GM19455 (cell line): ENCODE results near the gene PPME1.

Source experiments
- ATAC-seq: cut with Tn5 transposase; IDR thresholded peaks from one replicate; pipeline ENCODE4 v1.9.1; 2021; ENCODE audit not compliant: unreplicated experiment

The PPME1 gene

GRCh38 chr11:74279256-74279655, 108.2 kb downstream of the PPME1 start:
- ATAC-seq, result no peak

DNA sequence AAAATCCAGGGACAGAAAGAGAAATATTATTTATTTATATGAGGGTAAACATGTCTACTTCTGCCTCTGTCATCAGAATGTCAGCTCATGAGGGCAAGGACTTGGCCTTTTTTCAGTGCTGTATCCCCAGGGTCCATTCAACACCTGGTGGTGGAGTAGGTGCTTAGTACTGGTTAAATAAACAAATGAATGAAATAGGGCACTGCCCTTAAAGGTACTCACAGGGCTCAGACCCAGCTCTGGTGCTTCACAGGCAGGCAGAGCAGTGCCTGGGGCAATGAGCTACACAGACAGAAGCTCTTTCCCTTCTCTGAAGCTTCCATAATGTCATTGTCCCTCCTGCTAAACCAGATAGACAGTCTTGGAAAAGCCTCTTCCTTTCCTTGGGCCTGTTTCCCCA, 109.4 kb downstream of the PPME1 start:
- ATAC-seq, result no peak

DNA sequence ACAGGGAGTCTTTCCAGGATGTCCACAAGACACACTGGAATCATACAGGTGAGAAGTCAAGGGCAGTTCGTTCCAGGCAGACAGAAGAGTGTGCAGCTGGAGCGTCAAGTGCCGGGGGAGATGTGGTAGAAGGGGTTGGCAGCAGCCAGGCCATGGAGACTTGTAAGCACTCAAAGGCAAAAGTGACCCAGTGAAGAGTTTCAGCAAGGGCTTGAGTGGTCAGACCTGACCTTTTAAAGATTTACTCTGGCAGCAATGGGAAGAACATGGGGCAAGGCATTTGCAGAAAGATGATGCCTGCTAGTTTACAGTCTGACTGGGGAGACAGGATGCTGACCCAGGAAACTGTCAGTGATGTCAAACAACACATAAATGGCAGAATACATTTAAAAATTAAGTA, 111.3 kb downstream of the PPME1 start:
- ATAC-seq, result no peak

DNA sequence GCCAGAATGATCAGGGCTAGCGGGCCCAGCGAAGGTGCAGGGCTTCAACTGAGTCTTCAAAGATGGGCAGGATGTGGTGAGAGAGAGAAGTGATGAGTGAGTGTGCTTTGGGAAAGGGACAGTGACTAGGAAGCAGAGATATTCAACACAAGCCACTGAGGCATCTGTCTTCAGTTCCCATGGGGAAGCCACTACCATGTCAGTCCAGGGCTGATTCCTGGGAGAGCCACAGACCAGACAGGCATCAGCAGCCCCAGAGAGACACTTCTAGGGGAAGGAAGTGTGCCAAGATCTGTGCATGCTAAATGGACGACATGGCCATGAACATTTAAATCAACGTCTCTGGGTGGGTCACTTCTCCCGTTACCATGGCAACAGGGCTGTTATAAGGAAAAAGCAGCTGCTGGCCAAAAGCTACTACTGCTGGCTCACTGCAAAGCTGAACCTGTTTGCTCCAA, 111.9 kb downstream of the PPME1 start:
- ATAC-seq, result no peak

DNA sequence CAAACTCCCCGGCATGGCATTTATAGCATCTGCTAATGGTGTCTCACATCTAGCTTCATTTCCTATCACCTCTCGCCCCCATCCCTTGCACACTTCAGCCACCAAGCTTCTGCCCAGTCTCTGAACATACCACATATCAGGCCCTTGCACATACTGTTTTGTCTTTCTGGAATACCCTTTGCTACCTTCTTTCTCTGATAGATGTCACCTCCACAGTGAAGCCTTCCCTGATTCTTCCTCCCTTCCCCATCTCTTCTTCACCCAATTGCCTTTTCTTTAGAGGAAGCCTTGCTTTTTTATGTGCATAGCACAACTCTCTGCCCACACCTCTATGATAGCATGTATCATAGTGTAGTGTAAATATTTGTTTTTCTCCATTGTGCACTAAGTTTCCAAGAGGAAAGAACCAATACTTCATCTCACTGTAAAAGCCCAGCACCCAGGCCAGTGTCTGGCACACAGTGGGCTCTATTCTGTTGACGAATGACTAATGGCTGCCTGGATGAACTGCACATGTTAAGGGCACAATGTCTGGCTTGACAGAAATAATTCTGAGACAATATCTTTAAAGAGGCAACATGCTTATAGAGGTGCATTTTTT, 112.6 kb downstream of the PPME1 start:
- ATAC-seq, result no peak

DNA sequence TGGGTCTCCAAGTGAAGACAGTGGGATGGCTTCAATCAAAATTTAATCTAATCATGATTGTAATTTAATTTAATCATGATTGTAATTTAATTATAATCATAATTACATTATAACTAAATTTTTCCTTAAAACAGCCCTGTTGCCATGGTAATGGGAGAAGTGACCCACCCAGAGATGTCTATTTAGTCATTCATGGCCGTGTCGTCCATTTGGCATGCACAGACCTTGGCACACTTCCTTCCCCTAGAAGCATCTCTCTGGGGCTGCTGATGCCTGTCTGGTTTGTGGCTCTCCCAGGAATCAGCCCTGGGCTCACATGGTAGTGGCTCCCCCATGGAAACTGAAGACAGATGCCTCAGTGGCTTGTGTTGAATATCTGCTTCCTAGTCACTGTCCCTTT, 113.4 kb downstream of the PPME1 start:
- ATAC-seq, result no peak

- ATAC-seq, result no peak
Measured at GRCh38 chr11:74288161-74288560, 117.1 kb downstream of the PPME1 start.

DNA sequence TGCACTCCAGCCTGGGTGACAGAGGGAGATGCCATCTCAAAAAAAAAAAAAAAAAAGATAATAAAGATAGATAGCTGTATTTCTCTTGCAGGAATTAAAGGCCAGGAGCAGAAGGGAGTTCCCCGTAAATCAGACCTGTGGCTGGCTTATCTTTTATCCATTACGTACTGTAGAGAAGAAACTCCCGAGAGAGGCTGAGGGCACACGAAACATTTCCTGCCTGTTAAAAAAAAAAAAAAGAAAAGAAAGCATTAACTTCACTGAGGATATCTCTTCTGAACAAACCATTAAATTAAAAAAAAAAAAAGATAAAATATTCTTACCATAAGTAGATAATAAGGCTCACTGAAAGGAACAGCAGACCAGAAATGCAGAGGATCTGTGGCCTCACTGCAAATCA, 117.8 kb downstream of the PPME1 start:
- ATAC-seq, result no peak

DNA sequence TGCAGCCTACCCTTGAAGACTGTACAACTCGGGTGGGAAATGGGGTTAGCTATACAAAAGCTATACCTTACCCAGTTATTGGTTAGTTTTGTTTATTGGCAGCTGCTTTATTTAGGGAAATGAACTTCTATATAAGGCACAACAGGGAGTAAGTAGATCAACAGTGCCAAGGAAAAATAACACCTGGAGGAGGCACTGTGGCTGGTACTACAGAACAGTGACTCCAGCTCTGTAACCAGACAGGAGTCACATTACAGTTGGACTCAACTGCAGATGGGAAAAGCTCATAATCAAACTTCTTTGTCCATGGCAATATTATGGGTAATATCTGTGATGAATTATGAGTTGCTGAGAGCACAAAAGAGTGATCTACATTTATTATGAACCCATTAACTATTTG, 126.4 kb downstream of the PPME1 start:
- ATAC-seq, result no peak

DNA sequence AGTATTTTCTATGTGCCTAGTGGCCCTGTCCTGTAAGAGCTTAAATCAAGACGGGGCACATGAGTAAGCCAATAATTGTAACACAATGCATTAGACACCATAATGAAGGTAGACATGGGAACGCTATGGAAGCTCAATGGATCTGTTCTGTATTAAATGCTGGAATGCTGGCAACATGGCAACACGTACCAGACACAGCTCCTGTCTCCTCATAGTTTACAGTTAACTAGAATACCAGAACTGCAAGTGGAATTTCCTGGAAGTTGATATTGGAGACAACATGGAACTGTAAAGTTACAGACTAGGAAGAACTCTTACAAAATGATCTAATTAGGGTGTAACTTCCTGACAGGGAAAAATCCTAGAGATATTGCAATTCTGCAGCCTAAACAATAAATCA, 127.9 kb downstream of the PPME1 start:
- ATAC-seq, result no peak
